ENCODE data around the gene MMP1. TPM values are rescaled to one million over a fixed set of nuclear protein-coding genes. Genes with fewer than 3 reads are reported as not detected.

Gene MMP1
- total RNA-seq, 4 donors from 2014 or later = 0.19 to 0.22 TPM; not detected in 2

DNA sequence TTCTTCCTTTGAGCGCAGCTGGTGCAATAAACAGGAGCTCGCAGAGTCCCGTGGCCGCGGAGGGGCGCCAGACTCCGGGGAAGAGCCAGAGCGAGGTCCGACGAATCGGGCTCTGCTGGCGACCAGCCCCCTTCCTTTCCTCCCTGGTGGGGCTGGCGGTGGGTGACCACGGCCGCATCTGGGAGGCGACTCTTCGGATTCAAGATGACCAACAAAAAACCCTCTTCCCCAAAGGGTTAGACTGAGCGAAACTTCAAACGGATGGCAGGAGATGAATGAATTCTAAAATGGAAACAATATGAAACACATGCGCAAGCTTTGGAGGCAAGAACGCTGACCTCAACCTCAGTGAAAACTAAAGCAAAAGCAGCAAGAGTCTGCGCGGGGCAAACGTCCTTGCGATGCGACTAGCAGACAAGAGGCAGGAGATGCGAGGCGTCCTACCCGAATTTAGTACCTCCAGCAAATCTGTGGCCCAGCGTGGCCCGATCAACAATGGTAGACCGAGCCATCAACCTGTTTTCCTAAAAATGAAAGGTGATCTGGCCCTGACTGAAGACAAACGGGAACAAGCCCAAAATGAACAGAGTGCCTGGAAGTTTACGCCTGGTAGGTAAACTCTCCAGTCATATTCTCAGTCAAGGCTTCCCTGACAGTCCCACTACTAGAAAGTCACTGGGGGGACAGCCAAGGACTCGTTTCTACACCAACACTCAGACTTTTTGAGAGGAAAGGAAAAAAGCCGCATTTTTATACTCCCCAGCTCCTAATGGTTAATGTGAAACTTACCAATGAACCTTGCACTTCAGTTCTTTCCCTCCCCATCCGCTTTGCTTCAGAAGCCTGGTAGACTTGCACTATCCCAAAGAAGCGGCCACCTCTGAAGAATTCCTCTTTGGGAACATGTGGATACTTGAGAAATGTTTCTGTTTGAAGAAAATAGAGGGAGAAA is 33.8 kb upstream of the MMP1 start:
- intact Hi-C loops (cut with DNase I) = no loop called here
- WGBS, 2 donors = 61 to 82% methylated on average over 21 to 37 of the region's 38 CpGs
- TF ChIP-seq, protein P1, sequence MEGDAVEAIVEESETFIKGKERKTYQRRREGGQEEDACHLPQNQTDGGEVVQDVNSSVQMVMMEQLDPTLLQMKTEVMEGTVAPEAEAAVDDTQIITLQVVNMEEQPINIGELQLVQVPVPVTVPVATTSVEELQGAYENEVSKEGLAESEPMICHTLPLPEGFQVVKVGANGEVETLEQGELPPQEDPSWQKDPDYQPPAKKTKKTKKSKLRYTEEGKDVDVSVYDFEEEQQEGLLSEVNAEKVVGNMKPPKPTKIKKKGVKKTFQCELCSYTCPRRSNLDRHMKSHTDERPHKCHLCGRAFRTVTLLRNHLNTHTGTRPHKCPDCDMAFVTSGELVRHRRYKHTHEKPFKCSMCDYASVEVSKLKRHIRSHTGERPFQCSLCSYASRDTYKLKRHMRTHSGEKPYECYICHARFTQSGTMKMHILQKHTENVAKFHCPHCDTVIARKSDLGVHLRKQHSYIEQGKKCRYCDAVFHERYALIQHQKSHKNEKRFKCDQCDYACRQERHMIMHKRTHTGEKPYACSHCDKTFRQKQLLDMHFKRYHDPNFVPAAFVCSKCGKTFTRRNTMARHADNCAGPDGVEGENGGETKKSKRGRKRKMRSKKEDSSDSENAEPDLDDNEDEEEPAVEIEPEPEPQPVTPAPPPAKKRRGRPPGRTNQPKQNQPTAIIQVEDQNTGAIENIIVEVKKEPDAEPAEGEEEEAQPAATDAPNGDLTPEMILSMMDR (IDR thresholded peaks at IDR 0.05) = peak in 2 of 6 experiments; percentile 4 to 9
- no peak for TF ChIP-seq POLR2A (IDR thresholded peaks at IDR 0.05)

DNA sequence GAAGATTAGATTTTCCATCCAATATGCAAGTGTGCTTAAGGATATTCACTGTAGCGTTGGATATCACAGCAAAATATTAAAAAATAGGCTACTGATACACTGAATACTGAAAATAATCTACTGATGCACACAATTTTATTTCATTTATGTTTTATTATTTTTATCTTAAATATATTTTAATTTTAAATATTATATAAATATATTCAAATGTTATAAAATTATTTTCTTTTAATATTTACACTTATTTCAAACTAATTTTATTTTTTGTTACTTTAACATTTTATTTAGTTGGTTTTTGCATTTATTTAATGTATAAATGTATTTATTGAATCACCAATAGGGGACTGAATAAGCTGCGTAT is 33.1 kb upstream of the MMP1 start:
- H3K4me1 ChIP-seq = peaks cover 0 to 13% (median 0%) of the 10 kb centered on the region in 3 donors
- intact Hi-C loops (cut with DNase I) = no loop called here
- no peak overlapping the region for H3K4me3 ChIP-seq
- DNase-seq = no peak
- TF ChIP-seq, protein P1 (IDR thresholded peaks at IDR 0.05) = no peak
- no peak for TF ChIP-seq POLR2A (IDR thresholded peaks at IDR 0.05)
- 65 to 67% methylated on average over 2 of the region's 2 CpGs for WGBS, 2 donors
- H3K9me3 ChIP-seq = no peaks in the 10 kb centered on the region
- no peak overlapping the region for H3K27ac ChIP-seq
- no peaks in the 10 kb centered on the region for H3K36me3 ChIP-seq
- peaks cover 0 to 8% (median 0%) of the 10 kb centered on the region in 4 donors for H3K27me3 ChIP-seq

More for the DNA sequence above, 33.8 kb upstream of the MMP1 start:
- Histone ChIP-seq H3K27me3 (peaks cover 0 to 8% (median 0%) of the 10 kb centered on the region in 4 donors), H3K27ac (no peak overlapping the region), H3K36me3 (no peaks in the 10 kb centered on the region), H3K9me3 (no peaks in the 10 kb centered on the region), H3K4me3 (peak overlapping the region in 1 of 4 donors; percentile 31), H3K4me1 (peaks cover 0 to 13% (median 0%) of the 10 kb centered on the region in 3 donors)
- DNase-seq = no peak

- Histone ChIP-seq H3K9me3 (no peaks in the 10 kb centered on the region), H3K36me3 (no peaks in the 10 kb centered on the region), H3K4me1 (peaks cover 0 to 13% (median 0%) of the 10 kb centered on the region in 3 donors), H3K27ac (no peak overlapping the region), H3K27me3 (peaks cover 0 to 8% (median 0%) of the 10 kb centered on the region in 4 donors), H3K4me3 (no peak overlapping the region)
- TF ChIP-seq, protein P1 (IDR thresholded peaks at IDR 0.05) = no peak
- intact Hi-C loops (cut with DNase I) = no loop called here
- DNase-seq = no peak
- 34 to 49% methylated on average over 5 of the region's 5 CpGs for WGBS, 2 donors
Measured at GRCh38 chr11:102830001-102830727, 32.2 kb upstream of the MMP1 start.

- H3K27me3 ChIP-seq = peaks cover 0 to 8% (median 0%) of the 10 kb centered on the region in 4 donors
- intact Hi-C loops (cut with DNase I) = no loop called here
- no peak for DNase-seq
- peaks cover 0 to 13% (median 0%) of the 10 kb centered on the region in 3 donors for H3K4me1 ChIP-seq
- no peaks in the 10 kb centered on the region for H3K36me3 ChIP-seq
- H3K27ac ChIP-seq = no peak overlapping the region
- TF ChIP-seq, protein P1 (IDR thresholded peaks at IDR 0.05) = no peak
- no peak for TF ChIP-seq POLR2A (IDR thresholded peaks at IDR 0.05)
- no peak overlapping the region for H3K4me3 ChIP-seq
- H3K9me3 ChIP-seq = no peaks in the 10 kb centered on the region
- WGBS, 2 donors = 51 to 61% methylated on average over 5 to 6 of the region's 6 CpGs
Measured at GRCh38 chr11:102829316-102830000, 31.5 kb upstream of the MMP1 start.

Measured in esophagus squamous epithelium (tissue), 5 donors.